Astrocyte of the spinal cord (primary cell): ENCODE measurements around the gene PRKCA.
A peak's percentile ranks its signal among the peaks of the same experiment; 100 is the strongest.

Experiments used
- DNase-seq: peaks from one replicate; pipeline ENCODE4 v3.0.0; 2011; ENCODE audit warnings: low read depth, low spot score
- H3K4me3 ChIP-seq: 2 replicates; pipeline ENCODE4 v1.5.1; 2011; ENCODE audit warnings: low read depth, mild to moderate bottlenecking, low read length, moderate library complexity
- CTCF ChIP-seq: IDR thresholded peaks from 2 replicates; pipeline ENCODE4 v1.5.1; 2012; ENCODE audit warnings: low read depth, mild to moderate bottlenecking, low read length, inconsistent platforms
- in situ Hi-C: cut with HindIII; loops from 2 replicates; pipeline ENCODE4 v1.10.0; 2017; ENCODE audit warnings: low sequenced_read_pairs

Gene PRKCA

GRCh38 chr17:66829386-66829864, 527.0 kb downstream of the PRKCA start:
- no peak for TF ChIP-seq CTCF
- in situ Hi-C loops = no loop called here
- no peak overlapping the region for H3K4me3 ChIP-seq
- DNase-seq = peak; percentile 74

GRCh38 chr17:66829883-66830282, 527.5 kb downstream of the PRKCA start:
- no peak for DNase-seq
- H3K4me3 ChIP-seq = no peak overlapping the region
- in situ Hi-C loops = no loop called here
- no peak for TF ChIP-seq CTCF

GRCh38 chr17:66830451-66830850, 528.0 kb downstream of the PRKCA start:
- no peak for TF ChIP-seq CTCF
- in situ Hi-C loops = no loop called here
- no peak for DNase-seq
- H3K4me3 ChIP-seq = no peak overlapping the region

GRCh38 chr17:66831383-66832210, 529.2 kb downstream of the PRKCA start:
- TF ChIP-seq CTCF = no peak
- H3K4me3 ChIP-seq = no peak overlapping the region
- in situ Hi-C loops = no loop called here
- no peak for DNase-seq

GRCh38 chr17:66833201-66833600, 530.8 kb downstream of the PRKCA start:
- no peak for DNase-seq
- no peak overlapping the region for H3K4me3 ChIP-seq
- in situ Hi-C loops = no loop called here
- no peak for TF ChIP-seq CTCF

GRCh38 chr17:66834426-66834918, 532.1 kb downstream of the PRKCA start:
- in situ Hi-C loops = no loop called here
- no peak for TF ChIP-seq CTCF
- DNase-seq = no peak
- no peak overlapping the region for H3K4me3 ChIP-seq
